Tibial nerve (tissue), 4 donors: Measurements from ENCODE around the gene MAP3K7.

ENCODE experiments used
- CTCF ChIP-seq, 5 experiments: fragments of 200-600 bp in 3 of 5; fragments of 450-650 bp in 2 of 5; sonication (generic) in 3 of 5; IDR thresholded peaks; one replicate each; pipeline ENCODE4 v1.5.1; 2016 to 2019; ENCODE audit warnings: antibody characterized with exemption in 5 of 5, mild to moderate bottlenecking in 3 of 5, moderate library complexity in 2 of 5
- EP300 ChIP-seq, 2 donors: sonication (generic); formaldehyde crosslinking; IDR thresholded peaks; one replicate each; pipeline ENCODE4 v1.6.1; 2017; ENCODE audit warnings: antibody characterized with exemption in 2 of 2, mild to moderate bottlenecking in 1 of 2

DNA sequence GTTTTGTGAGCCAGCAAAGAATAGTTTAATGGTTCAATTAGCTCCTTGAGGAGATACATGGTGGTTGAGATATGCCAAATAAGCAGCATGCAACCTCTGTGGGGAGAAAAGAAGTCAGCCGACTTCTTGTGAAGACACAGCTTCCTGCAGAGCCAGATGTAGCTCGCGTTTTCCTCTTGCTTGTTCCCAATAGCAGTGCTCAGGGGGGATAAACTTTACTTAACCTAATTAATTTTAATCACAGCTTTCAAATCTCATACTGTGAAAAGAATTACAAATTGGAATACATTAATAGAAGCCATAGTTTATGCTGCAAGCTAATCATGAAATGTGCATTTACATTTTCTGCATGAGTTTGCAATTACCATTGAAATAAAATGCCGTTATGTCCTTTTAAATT lies 106.2 kb downstream of the MAP3K7 start:
- TF ChIP-seq EP300 (IDR thresholded peaks at IDR 0.05) (no peak), CTCF (IDR thresholded peaks at IDR 0.05) (no peak)
